ELR (cell line): ENCODE measurements around the gene FEV.
A peak's percentile ranks its signal among the peaks of the same experiment; 100 is the strongest.

Experiments
- DNase-seq: peaks from one replicate; pipeline ENCODE4 v3.0.0-alpha.2; 2015; ENCODE audit warnings: low read depth

FEV gene

DNA sequence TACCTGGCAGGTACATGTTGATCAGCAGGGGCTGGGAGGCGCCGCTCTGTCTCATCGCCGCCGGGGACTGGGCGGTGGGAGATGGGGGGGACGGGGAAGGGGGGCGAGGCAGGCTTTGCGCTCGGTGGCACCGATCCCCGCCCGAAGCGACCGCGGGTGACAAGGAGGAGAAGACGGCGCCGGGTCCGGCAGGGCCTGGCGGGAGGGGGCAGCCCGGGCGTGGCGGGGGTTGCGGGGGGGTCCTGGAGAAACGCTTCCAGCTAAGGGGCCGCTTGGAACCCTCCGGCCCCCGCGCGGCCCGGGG, at the start of gene FEV:
Gene FEV, minus strand, starts transcription at position 164 of the 304 bp plus-strand sequence. Its CDS starts 109 bp downstream, at position 55.
- no peak for DNase-seq

DNA sequence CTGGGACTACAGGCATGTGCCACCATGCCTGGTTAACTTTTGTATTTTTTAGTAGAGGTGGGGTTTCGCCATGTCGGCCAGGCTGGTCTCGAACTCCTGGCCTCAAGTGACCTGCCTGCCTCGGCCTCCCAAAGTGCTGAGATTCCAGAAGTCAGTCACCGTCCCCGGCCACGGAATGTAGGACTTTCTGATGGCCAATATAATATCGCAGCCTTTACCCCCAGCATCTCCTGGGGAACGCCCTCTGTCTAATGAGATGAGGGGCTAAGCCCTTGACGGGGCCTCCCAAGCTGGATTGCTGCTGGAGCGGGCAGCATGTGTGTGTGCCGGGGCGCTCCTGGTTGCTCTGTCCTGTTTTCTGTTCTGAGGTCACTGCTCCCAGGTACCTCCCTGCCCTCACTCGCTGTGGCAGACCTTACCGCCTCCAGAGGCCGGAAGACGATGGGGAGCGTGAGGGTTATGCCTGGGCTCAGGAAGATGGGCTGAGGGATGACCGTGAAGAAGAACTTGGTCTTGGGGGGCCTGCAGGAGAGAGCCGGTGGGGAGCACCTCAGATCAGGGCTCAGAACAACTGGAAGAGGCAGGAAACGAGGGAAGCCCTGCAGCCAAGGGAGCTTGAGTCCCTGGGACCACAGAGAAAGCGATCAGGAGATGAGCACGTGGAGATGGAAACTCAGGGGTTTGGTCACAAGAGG, 47.2 kb upstream of the FEV start:
- no peak for DNase-seq

GRCh38 chr2:219031005-219031738, 46.2 kb upstream of the FEV start:
- no peak for DNase-seq

DNA sequence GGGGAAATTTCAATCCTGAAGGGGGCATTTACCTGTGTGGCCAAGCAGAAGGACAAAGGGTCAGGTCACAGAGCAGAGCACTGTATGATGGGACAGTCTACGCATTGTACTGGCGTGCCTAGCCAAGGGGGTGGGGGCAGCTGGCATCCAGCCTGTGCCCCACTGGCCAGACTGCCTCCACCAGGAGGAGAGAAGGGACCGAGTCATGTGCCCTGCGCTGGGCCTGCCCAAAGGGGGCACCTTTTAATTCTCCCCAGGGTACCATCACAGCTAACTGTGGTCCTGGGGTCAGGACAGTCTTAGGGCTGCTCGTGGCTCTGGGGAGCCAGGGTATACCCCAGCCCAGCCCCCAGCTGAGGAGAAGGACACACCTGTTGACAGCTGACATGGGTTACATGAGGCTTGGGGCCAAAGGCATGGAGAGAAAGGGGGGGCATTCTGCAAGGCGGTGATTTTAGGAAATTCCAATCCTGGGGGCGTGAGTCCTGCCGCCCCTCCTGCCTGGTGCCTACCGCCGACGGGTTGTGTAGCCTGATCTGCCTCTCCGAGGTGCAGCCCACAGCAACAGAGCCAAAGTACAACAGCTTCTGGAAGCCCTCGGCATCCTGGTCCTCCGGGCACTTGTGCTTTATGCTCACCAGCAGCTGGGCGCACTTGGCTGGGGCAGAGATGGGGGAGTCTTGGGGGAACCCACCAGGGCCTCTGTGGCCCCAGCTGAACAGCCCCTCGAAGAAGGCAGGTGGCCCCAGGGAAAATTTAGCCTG, 45.4 kb upstream of the FEV start:
- DNase-seq = no peak

- peak; percentile 76 for DNase-seq
Measured at GRCh38 chr2:219029829-219030165, 44.8 kb upstream of the FEV start.

GRCh38 chr2:219028996-219029828, 44.2 kb upstream of the FEV start:
- DNase-seq = no peak

DNA sequence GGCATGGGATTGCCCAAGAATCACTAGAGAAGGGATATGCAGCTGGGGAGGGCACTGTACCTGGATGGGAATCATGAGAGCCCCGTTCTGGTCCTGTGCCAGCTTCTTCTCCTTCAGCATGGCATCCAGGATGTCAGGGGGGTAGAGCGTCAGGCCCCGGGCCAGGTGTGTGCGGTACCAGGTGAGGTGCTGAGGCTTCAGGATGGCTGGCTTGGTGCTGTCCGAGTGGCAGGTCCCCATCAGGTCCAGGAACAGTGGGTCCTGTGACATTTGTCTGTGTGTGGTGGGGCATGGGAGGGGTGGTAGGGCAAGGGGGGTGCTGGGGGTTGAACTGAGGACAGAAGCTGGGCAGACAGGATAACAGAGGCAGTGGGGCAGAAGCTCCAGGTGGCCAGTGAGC, 43.2 kb upstream of the FEV start:
- DNase-seq = no peak

GRCh38 chr2:219027511-219028055, 42.6 kb upstream of the FEV start:
- DNase-seq = no peak

- DNase-seq = no peak
Measured at GRCh38 chr2:219026946-219027345, 42.0 kb upstream of the FEV start.

DNA sequence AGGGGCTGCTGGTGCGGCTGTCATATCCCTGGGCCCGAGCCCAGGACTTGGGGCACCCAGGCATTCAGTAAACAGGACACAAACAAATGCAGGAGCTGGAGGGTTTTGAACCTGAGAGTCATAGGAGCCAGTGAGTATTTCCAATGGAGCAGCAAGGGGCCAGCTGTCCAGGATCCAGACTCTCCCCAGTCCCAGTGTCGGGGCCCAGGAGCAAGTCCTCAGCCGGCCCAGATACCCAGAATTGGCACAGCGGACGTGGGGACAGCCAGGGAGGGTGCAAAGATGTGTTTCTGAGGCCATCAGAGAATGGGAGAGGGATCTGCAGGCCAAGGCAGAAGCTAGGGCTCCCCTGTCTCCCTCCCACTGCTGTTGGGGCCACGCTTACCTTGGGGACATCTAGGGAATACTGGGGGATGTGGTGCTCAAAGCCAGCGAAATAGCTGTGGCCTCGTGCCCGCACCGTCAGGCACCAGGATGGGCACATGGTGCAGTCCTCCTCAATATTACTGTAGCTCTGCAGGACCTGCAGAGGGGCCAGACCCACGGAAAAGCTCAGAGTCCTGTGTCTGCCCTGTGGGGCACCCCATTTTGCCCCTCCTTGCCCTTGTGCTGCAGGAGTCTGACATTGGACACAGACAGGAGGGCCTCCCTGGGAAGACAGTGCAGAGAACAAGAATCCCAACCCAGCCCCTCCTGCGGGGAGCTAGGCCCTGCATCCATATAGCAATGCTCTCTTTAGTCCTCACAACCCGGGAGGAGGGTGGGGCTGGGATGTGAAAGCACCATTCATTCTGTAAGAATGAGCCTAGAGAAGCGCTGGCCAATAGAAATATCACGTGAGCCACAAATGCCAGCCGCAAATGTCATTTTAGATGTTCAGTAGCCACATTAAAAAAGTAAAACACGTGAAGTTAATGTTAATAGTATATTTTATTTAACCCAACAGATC, 40.9 kb upstream of the FEV start:
- DNase-seq = no peak

GRCh38 chr2:219024059-219024458, 39.1 kb upstream of the FEV start:
- DNase-seq = no peak

GRCh38 chr2:219023045-219023605, 38.1 kb upstream of the FEV start:
- DNase-seq = no peak

DNA sequence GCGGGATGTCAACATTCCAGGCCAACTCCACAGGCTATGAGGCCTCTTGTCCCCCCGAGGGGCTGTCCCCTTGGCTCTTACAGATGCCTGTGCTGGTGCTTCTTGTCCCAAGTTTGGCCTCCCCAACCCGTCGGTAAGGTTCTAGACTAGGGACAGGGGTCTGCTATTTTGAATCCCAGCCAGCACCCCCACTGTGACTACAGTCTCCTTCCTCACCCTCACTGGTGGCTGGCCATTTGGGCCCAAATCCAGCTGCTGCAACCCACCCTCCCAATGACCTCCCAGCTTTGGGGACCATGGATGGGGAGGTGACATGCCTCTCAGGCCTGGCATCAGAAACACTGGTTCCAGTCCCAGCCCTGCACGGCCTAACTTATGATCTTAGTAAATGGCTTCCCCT, 37.6 kb upstream of the FEV start:
- DNase-seq = no peak

DNA sequence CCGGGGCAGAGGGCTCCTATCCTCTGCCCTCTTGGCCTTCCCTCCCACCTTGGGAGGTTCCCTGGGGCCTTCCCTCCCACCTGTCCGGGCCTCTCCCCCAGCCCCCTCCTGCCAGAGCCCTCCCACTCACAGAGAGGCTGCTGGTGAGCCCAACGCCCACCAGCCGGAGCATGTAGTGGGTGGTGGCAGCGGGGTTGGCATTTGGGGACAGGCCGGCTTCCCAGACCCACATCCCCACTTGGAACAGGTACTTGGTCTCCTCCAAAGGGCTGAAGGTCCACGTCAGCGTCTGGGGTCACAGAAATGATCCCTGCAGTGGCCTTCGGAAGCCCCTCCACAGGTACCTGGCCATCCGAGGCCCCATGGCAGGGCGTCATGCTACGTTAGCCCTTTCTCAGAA, 37.1 kb upstream of the FEV start:
- DNase-seq = no peak

DNA sequence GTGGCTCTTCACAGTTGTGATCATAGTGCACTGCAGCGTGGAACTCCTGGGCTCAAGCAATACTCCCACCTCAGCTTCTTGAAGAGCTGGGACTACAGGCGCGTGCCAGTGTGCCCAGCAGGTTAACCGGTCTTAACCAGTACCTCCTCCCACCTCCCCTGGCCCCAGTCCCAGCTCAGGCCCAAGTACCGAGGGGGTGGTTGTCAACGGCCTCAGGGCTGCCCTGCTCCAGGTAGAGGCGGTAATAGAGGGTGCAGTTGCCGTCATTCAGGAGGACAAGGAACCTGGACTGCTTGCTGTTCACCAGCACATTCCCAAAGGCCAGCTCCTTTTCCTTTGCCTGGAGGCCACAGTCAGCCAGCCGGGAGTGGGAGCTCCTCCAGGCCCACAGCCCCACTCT, 36.6 kb upstream of the FEV start:
- DNase-seq = no peak

DNA sequence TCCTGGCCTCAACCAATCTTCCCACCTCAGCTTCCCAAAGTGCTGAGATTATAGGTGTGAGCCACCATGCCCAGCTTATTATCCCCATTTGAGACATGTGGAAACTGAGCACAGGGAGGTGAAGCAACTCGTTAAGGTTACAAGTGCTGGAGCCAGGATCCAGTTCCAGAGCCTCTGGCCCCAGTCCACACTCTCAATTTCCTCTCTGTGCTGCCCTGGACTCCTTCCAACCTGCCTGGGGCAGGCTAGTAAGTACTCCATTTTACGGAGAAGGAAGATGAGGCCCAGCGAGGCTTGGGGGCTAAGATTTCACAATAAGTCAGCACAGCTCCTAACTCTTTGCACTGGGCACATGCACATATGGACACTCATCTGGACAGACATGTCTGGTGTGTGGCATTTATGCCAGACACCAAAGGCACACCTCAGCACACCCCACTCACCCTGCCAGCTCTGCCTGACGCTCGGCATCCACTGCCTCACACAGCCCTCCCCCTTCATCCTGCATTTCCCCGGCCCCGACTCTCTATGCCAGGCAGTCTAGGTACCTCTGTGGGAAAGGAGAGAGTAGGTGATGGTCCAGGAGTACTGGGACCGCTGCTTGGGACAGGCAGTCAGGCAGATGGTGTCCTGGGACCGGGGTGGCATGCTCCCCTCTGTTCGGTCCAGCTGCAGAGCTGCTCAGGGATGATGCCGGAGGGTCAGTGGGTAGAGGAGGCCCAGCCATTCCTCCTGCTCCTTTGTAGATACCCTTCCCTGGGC, 35.8 kb upstream of the FEV start:
- no peak for DNase-seq

- DNase-seq = no peak
Measured at GRCh38 chr2:219019436-219019835, 34.5 kb upstream of the FEV start.

- no peak for DNase-seq
Measured at GRCh38 chr2:219018726-219019125, 33.7 kb upstream of the FEV start.

DNA sequence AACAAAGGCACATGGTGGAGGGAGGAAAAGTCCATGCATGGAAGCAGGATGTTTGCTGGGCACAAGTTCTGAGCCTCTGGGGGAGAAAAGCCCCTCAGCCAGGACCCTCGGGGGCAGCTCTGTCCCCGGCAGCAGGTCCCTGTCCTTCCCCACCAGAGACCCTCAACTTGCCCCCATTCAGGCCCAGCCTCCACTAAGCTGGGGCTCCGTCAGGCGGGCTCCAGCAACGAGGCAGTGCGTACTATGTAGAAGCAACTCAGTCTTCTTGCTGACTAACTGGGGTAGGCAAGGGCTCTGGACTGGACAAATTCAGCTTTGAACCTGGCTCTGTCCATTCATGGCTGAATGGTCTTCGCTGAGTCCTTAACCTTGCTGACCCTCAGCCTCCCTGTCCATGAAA, 33.3 kb upstream of the FEV start:
- DNase-seq = no peak
